Liver (tissue), 9 donors: ENCODE data around the gene ACAT2. TPM values are rescaled to one million over a fixed set of nuclear protein-coding genes. Genes with fewer than 3 reads are reported as not detected.
A peak's percentile ranks its signal among the peaks of the same experiment; 100 is the strongest.

Experiments used
- DNase-seq: peaks from one replicate; pipeline ENCODE4 v3.0.0-alpha.2; 2017; ENCODE audit warnings: low spot score
- H3K27ac ChIP-seq, 2 donors: one replicate each; pipeline ENCODE4 v1.7.0; 2013; ENCODE audit warnings: inconsistent platforms in 2 of 2, low read length in 2 of 2, control low read depth in 1 of 2, low read depth in 1 of 2, mild to moderate bottlenecking in 1 of 2
- H3K27me3 ChIP-seq, 4 donors: one replicate each; pipeline versions ENCODE4 v1.6.1 to v1.7.0; 2013; ENCODE audit warnings: low read length in 3 of 4, inconsistent platforms in 1 of 4, mild to moderate bottlenecking in 1 of 4, moderate library complexity in 1 of 4; ENCODE audit not compliant: control insufficient read depth in 4 of 4, insufficient read depth in 4 of 4
- H3K36me3 ChIP-seq, 4 donors: one replicate each; pipeline versions ENCODE4 v1.6.1 to v1.7.0; 2013; ENCODE audit warnings: low read length in 3 of 4, mild to moderate bottlenecking in 3 of 4, low read depth in 1 of 4, moderate library complexity in 1 of 4; ENCODE audit not compliant: control insufficient read depth in 4 of 4, insufficient read depth in 3 of 4
- H3K4me1 ChIP-seq, 4 donors: one replicate each; pipeline versions ENCODE4 v1.6.1 to v1.7.0; 2013; ENCODE audit warnings: low read length in 3 of 4, mild to moderate bottlenecking in 3 of 4, moderate library complexity in 1 of 4; ENCODE audit not compliant: control insufficient read depth in 4 of 4, insufficient read depth in 4 of 4
- H3K4me3 ChIP-seq, 3 donors: one replicate each; pipeline versions ENCODE4 v1.6.1 to v1.7.0; 2013; ENCODE audit warnings: low read length in 3 of 3, control low read depth in 1 of 3, low read depth in 1 of 3, mild to moderate bottlenecking in 1 of 3
- H3K9ac ChIP-seq, 2 donors: one replicate each; pipeline ENCODE4 v1.7.0; 2013; ENCODE audit warnings: low read length in 2 of 2, mild to moderate bottlenecking in 2 of 2, moderate library complexity in 2 of 2, control low read depth in 1 of 2, low read depth in 1 of 2
- H3K9me3 ChIP-seq, 4 donors: one replicate each; pipeline versions ENCODE4 v1.6.1 to v1.7.0; 2013; ENCODE audit warnings: low read length in 3 of 4; ENCODE audit not compliant: control insufficient read depth in 4 of 4
- FOXA2 ChIP-seq: IDR thresholded peaks from 2 replicates; pipeline ENCODE4 v1.6.1; 2016; ENCODE audit warnings: antibody characterized with exemption
- GABPA ChIP-seq, 2 donors: IDR thresholded peaks in 1 of 2; conservative IDR thresholded peaks in 1 of 2; 2 replicates each; pipeline ENCODE4 v1.6.1; 2016; ENCODE audit warnings: antibody characterized with exemption in 2 of 2, mild to moderate bottlenecking in 1 of 2, moderate library complexity in 1 of 2
- HNF4A ChIP-seq, 2 donors: conservative IDR thresholded peaks; 2 replicates each; pipeline ENCODE4 v1.6.1; 2016; ENCODE audit warnings: antibody characterized with exemption in 2 of 2, mild to moderate bottlenecking in 2 of 2
- HNF4G ChIP-seq: IDR thresholded peaks from 2 replicates; pipeline ENCODE4 v1.6.1; 2016; ENCODE audit warnings: antibody characterized with exemption
- NR2F2 ChIP-seq: IDR thresholded peaks from 2 replicates; pipeline ENCODE4 v1.6.1; 2016; ENCODE audit warnings: antibody characterized with exemption
- RAD21 ChIP-seq, 2 donors: IDR thresholded peaks; 2 replicates each; pipeline ENCODE4 v1.6.1; 2016; ENCODE audit warnings: antibody characterized with exemption in 2 of 2, mild to moderate bottlenecking in 2 of 2
- RXRA ChIP-seq, 2 donors: IDR thresholded peaks; 2 replicates each; pipeline ENCODE4 v1.6.1; 2017 to 2018; ENCODE audit warnings: antibody characterized with exemption in 2 of 2, mild to moderate bottlenecking in 1 of 2
- SP1 ChIP-seq: IDR thresholded peaks from 2 replicates; pipeline ENCODE4 v1.6.1; 2018; ENCODE audit warnings: antibody characterized with exemption, mild to moderate bottlenecking
- TAF1 ChIP-seq: conservative IDR thresholded peaks from 2 replicates; pipeline ENCODE4 v1.6.1; 2016; ENCODE audit warnings: antibody characterized with exemption, mild to moderate bottlenecking
- YY1 ChIP-seq: IDR thresholded peaks from 2 replicates; pipeline ENCODE4 v1.6.1; 2016; ENCODE audit warnings: antibody characterized with exemption, mild to moderate bottlenecking
- WGBS: extraction: QIAGEN DNeasy Blood & Tissue Kit; methylation state at CpG from one replicate; pipeline ENCODE4 v1.1.7; 2013; 5-methylcytosine and 5-hydroxymethylcytosine counted together
- polyA plus RNA-seq, 2 donors: library from polyadenylated mRNA; stranded (reverse) in 1 of 2; unstranded in 1 of 2; fragments of 200-250 nt in 1 of 2; fragments of >200 nt in 1 of 2; fragmentation: Nextera tagmentation in 1 of 2; extraction: Ambion mirVana in 1 of 2; gene quantifications; one replicate each; pipeline versions ENCODE4 v1.2.1 to v1.2.3, GENCODE V29; 2013 to 2015
- total RNA-seq, 2 donors: library from RNA; depleted of rRNA; stranded (reverse); fragments of >200 nt; gene quantifications; one replicate each; pipeline ENCODE4 v1.2.3, GENCODE V29; 2014
- TF ChIP-seq, protein P1 (sequence below): IDR thresholded peaks from 2 replicates; pipeline ENCODE4 v1.6.1; 2016; ENCODE audit warnings: antibody characterized with exemption
- TF ChIP-seq, protein P2 (sequence below): IDR thresholded peaks from 2 replicates; pipeline ENCODE4 v1.6.1; 2016; ENCODE audit warnings: antibody characterized with exemption, mild to moderate bottlenecking
- TF ChIP-seq, protein P3 (sequence below): fragments of 150-350 bp; IDR thresholded peaks from 2 replicates; pipeline ENCODE4 v1.5.1; 2017; ENCODE audit warnings: improper control_type of control experiment, low read depth, low read length; ENCODE audit not compliant: missing input control
- donor health status: healthy.
- donor health status: healthy.
- donor health status: healthy.
- donor health status: healthy.
- donor health status: healthy.

Gene ACAT2
- total and polyA plus RNA-seq, 4 donors: 68.2 to 116 (median 94.2) TPM

DNA sequence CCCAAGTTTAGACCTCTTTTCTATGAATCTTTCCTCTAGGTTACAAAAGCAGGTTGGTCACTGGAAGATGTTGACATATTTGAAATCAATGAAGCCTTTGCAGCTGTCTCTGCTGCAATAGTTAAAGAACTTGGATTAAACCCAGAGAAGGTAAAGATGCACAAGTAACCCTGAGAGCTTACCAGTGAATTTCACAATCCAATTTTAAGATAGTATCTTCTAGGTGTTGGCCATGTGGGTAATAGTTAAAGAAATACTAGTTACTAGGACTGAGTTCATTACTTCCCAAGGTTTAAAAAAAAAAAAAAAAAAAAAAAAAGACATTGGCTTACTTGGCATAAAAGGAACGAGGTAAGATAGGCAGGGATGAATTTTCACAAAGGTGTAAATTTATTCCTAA, 16.3 kb downstream of the ACAT2 start:
- no peak for DNase-seq
- H3K4me3 ChIP-seq: no peak overlapping the region
- peaks cover 0 to 2% (median 0%) of the 10 kb centered on the region in 4 donors for H3K4me1 ChIP-seq
- no peak overlapping the region for H3K9ac ChIP-seq
- H3K36me3 ChIP-seq: peaks cover 8 to 89% (median 82%) of the 10 kb centered on the region in 4 donors
- no peak overlapping the region for H3K27ac ChIP-seq
- TF ChIP-seq, protein P1, sequence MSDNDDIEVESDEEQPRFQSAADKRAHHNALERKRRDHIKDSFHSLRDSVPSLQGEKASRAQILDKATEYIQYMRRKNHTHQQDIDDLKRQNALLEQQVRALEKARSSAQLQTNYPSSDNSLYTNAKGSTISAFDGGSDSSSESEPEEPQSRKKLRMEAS: no peak
- TF ChIP-seq, protein P2, sequence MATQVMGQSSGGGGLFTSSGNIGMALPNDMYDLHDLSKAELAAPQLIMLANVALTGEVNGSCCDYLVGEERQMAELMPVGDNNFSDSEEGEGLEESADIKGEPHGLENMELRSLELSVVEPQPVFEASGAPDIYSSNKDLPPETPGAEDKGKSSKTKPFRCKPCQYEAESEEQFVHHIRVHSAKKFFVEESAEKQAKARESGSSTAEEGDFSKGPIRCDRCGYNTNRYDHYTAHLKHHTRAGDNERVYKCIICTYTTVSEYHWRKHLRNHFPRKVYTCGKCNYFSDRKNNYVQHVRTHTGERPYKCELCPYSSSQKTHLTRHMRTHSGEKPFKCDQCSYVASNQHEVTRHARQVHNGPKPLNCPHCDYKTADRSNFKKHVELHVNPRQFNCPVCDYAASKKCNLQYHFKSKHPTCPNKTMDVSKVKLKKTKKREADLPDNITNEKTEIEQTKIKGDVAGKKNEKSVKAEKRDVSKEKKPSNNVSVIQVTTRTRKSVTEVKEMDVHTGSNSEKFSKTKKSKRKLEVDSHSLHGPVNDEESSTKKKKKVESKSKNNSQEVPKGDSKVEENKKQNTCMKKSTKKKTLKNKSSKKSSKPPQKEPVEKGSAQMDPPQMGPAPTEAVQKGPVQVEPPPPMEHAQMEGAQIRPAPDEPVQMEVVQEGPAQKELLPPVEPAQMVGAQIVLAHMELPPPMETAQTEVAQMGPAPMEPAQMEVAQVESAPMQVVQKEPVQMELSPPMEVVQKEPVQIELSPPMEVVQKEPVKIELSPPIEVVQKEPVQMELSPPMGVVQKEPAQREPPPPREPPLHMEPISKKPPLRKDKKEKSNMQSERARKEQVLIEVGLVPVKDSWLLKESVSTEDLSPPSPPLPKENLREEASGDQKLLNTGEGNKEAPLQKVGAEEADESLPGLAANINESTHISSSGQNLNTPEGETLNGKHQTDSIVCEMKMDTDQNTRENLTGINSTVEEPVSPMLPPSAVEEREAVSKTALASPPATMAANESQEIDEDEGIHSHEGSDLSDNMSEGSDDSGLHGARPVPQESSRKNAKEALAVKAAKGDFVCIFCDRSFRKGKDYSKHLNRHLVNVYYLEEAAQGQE: no peak
- TF ChIP-seq GABPA (IDR thresholded peaks at IDR 0.05 in 1 of 2, conservative IDR thresholded peaks at IDR 0.05 in 1 of 2): no peak
- TF ChIP-seq RXRA (IDR thresholded peaks at IDR 0.05): no peak
- no peak for TF ChIP-seq FOXA2
- TF ChIP-seq, protein P3, sequence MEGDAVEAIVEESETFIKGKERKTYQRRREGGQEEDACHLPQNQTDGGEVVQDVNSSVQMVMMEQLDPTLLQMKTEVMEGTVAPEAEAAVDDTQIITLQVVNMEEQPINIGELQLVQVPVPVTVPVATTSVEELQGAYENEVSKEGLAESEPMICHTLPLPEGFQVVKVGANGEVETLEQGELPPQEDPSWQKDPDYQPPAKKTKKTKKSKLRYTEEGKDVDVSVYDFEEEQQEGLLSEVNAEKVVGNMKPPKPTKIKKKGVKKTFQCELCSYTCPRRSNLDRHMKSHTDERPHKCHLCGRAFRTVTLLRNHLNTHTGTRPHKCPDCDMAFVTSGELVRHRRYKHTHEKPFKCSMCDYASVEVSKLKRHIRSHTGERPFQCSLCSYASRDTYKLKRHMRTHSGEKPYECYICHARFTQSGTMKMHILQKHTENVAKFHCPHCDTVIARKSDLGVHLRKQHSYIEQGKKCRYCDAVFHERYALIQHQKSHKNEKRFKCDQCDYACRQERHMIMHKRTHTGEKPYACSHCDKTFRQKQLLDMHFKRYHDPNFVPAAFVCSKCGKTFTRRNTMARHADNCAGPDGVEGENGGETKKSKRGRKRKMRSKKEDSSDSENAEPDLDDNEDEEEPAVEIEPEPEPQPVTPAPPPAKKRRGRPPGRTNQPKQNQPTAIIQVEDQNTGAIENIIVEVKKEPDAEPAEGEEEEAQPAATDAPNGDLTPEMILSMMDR: no peak
- TF ChIP-seq HNF4A (conservative IDR thresholded peaks at IDR 0.05): no peak
- no peak for TF ChIP-seq SP1
- TF ChIP-seq HNF4G: no peak
- no peak for TF ChIP-seq RAD21 (IDR thresholded peaks at IDR 0.05)
- TF ChIP-seq TAF1: no peak
- no peak for TF ChIP-seq YY1
- no peak for TF ChIP-seq NR2F2
- H3K27me3 ChIP-seq: no peaks in the 10 kb centered on the region
- WGBS: 75% methylated on average over 1 of the region's 1 CpG
- no peaks in the 10 kb centered on the region for H3K9me3 ChIP-seq

DNA sequence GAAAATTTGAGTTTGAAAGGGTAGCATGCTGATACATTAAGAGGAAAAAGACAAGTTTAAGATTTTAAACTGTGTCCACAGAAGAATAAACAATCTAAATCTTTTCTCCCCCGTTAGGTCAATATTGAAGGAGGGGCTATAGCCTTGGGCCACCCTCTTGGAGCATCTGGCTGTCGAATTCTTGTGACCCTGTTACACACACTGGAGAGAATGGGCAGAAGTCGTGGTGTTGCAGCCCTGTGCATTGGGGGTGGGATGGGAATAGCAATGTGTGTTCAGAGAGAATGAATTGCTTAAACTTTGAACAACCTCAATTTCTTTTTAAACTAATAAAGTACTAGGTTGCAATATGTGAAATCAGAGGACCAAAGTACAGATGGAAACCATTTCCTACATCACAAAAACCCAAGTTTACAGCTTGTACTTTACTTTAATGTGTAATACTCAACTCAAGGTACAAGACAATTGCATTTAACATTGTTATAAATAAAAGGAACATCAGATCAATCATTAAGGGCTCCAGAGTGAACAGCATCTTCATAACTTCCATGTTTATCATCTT, 16.8 kb downstream of the ACAT2 start:
- Histone ChIP-seq H3K9me3 (no peaks in the 10 kb centered on the region), H3K27ac (no peak overlapping the region), H3K36me3 (peaks cover 10 to 89% (median 83%) of the 10 kb centered on the region in 4 donors), H3K9ac (no peak overlapping the region), H3K4me1 (peaks cover 0 to 2% (median 0%) of the 10 kb centered on the region in 4 donors), H3K4me3 (no peak overlapping the region), H3K27me3 (no peaks in the 10 kb centered on the region)
- no peak for DNase-seq
- no peak for TF ChIP-seq NR2F2
- TF ChIP-seq HNF4A (conservative IDR thresholded peaks at IDR 0.05): peak in 1 of 2 donors; percentile 31
- 61% methylated on average over 3 of the region's 3 CpGs for WGBS
